GM10266 (cell line): ENCODE data around the gene TLK1.

ENCODE experiments used
- DNase-seq: peaks from one replicate; pipeline ENCODE4 v3.0.0; 2012; ENCODE audit errors: extremely low spot score
- TF ChIP-seq, protein P1 (sequence below): IDR thresholded peaks from 2 replicates; pipeline ENCODE4 v1.5.1; 2012; ENCODE audit warnings: mild to moderate bottlenecking, low read depth; ENCODE audit not compliant: control insufficient read depth, insufficient read depth; ENCODE audit errors: missing control alignments

TLK1 gene

DNA sequence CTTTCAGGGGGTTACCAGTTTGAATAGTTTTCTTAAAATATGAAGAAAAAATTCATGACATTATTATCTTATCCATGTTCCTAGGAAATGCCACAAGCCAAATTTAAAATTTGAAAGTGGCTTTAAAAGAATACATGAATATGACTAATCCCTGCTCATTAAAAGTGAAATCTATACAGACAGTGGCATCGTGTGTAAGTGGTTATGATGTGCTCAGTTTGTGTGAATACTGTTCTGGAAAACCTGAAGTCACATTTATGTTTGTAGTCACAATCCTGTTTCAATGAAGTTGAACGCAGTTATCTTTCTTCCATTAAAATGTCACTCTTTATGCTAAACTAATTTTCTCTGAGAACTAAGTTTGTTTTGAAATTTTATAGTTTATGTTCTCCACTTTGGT, 155.9 kb downstream of the TLK1 start:
- TF ChIP-seq, protein P1, sequence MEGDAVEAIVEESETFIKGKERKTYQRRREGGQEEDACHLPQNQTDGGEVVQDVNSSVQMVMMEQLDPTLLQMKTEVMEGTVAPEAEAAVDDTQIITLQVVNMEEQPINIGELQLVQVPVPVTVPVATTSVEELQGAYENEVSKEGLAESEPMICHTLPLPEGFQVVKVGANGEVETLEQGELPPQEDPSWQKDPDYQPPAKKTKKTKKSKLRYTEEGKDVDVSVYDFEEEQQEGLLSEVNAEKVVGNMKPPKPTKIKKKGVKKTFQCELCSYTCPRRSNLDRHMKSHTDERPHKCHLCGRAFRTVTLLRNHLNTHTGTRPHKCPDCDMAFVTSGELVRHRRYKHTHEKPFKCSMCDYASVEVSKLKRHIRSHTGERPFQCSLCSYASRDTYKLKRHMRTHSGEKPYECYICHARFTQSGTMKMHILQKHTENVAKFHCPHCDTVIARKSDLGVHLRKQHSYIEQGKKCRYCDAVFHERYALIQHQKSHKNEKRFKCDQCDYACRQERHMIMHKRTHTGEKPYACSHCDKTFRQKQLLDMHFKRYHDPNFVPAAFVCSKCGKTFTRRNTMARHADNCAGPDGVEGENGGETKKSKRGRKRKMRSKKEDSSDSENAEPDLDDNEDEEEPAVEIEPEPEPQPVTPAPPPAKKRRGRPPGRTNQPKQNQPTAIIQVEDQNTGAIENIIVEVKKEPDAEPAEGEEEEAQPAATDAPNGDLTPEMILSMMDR = no peak
- DNase-seq = no peak

GRCh38 chr2:171004363-171004762, 156.3 kb downstream of the TLK1 start:
- DNase-seq = no peak

GRCh38 chr2:170999654-171000053, 161.0 kb downstream of the TLK1 start:
- no peak for DNase-seq
- TF ChIP-seq, protein P1 = no peak

More at GRCh38 chr2:171004363-171004762, 156.3 kb downstream of the TLK1 start:
- TF ChIP-seq, protein P1 = no peak

DNA sequence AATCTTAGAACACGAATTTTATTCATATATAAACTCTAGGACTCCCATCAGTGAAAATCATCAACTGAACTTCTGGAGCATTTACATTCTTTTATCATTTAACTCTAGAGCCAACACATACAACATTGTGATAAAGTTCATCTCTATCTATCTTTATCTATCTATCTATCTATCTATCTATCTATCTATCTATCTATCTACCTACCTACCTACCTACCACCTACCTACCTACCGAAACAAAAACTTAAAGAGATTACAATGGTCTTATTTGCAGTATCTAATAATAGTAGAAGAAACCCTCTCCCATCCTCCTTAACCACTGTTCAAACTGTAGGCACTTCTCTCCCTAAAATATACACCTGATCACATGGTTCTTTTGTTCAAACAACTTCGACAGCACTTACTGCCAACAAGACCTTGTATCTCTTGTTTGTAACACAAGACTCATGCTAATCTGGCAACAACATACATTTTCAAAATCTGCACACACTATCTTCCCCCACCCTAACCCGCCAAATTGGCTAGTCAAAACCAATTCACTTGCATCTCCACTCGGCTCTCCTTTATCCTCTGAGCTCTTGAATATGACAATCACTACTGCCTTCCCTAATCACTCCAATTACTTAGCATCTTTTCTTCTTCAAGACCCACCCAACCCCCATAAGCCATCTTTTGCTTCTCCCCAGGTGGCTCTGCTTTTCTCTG, 162.6 kb downstream of the TLK1 start:
- DNase-seq = no peak
- TF ChIP-seq, protein P1 = no peak

- TF ChIP-seq, protein P1 = no peak
- no peak for DNase-seq
Measured at GRCh38 chr2:170996316-170996715, 164.4 kb downstream of the TLK1 start.

DNA sequence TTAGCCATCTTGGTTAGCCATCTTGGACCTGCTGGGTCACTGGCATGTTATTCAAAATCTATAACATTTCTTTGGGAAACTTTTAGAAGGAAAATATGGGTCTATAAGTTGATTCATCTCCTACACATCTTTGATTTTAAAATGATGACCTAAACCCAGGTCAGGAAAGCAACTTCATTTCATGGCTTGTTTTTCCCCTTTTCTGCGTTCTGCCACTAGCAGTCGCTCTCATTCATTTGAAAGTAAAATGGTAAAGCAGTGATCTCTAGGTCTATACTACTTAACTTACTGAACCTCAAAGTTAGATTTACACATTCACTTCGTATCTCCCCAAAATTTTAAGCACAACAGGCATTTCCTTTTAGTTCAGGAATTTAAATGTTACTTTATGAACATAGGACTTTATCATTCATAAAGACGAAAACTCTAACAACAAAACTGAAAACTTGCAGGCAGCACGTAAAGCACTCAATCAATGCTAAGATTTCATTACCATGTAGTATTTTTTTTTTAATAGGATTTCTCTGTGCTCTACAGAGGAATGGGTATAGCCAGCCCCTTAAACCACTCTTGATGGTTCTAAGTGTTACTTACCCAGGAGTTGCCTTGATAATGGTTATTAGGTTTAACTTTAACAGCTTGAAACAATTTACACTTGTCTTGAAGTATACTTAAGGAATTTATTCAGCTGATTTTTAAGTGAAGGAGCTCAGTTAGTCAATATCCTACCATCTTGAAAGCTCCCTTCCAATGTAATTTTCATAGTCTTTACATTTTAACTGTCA, 169.1 kb downstream of the TLK1 start:
- DNase-seq = no peak

More for the DNA sequence above, 169.1 kb downstream of the TLK1 start:
- TF ChIP-seq, protein P1 = peak; percentile 16
